Epithelial cell of esophagus (primary cell): Measurements from ENCODE around the gene FAAP24.
A peak's percentile ranks its signal among the peaks of the same experiment; 100 is the strongest.

Experiments
- DNase-seq: peaks from one replicate; pipeline ENCODE4 v3.0.0; 2010; ENCODE audit warnings: low read depth
- H3K4me3 ChIP-seq: 2 replicates; pipeline ENCODE4 v1.5.1; 2011; ENCODE audit warnings: mild to moderate bottlenecking, low read length, control low read depth
- TF ChIP-seq, protein P1 (sequence below): IDR thresholded peaks from 2 replicates; pipeline ENCODE4 v1.5.1; 2011; ENCODE audit warnings: low read depth, mild to moderate bottlenecking, low read length, control low read depth, inconsistent platforms; ENCODE audit not compliant: insufficient read depth; ENCODE audit errors: missing control alignments

Gene FAAP24, protein sequence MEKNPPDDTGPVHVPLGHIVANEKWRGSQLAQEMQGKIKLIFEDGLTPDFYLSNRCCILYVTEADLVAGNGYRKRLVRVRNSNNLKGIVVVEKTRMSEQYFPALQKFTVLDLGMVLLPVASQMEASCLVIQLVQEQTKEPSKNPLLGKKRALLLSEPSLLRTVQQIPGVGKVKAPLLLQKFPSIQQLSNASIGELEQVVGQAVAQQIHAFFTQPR

DNA sequence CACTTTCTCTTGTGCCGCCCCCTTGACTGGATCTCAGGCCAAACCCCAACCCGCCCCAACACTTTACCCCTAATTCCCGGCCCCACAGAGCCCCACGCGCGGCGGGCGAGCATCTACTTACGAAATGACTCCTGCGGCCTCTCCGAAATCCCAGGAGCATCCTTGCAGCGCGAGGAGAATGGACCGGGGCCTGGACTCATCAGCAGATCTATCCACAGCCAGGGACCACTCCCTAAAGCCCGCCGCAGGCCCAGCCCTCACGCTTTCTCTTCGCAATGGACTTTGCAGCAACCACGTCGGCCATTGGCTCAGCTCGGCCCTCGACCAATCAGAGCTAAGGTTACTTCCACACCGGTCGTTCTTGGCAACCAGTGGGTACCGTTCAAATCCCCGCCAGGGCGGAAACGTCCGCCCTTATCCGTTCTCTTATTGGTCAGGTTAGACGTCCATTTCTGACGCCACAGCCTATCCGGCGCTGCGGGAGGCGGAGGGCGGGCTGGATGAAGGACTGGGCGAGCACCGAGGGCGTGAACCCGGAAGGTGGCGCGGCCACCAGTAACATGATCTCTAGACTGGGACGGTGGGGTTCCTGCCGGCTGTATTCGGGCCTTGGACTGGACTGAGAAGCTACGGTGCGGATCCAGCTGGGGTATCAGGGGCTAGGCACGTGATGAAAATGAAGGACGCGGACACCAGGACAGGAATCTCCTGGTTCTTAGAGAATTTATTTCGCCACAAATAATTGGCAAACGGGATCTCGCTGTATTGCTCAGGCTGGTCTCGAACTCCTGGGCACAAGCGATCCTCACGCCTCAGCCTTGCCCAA lies at the start of gene FAAP24, which contains the start of gene CEP89:
Gene FAAP24 (plus strand): TSS at position 528 of the 826 bp plus-strand sequence. CDS start 955 bp downstream, outside the sequence.
Gene CEP89 (minus strand): TSS at position 244 of the 826 bp plus-strand sequence. CDS start 84 bp downstream, at position 160.
- H3K4me3 ChIP-seq: peak within 1 kb of the TSS; percentile 81
- TF ChIP-seq, protein P1, sequence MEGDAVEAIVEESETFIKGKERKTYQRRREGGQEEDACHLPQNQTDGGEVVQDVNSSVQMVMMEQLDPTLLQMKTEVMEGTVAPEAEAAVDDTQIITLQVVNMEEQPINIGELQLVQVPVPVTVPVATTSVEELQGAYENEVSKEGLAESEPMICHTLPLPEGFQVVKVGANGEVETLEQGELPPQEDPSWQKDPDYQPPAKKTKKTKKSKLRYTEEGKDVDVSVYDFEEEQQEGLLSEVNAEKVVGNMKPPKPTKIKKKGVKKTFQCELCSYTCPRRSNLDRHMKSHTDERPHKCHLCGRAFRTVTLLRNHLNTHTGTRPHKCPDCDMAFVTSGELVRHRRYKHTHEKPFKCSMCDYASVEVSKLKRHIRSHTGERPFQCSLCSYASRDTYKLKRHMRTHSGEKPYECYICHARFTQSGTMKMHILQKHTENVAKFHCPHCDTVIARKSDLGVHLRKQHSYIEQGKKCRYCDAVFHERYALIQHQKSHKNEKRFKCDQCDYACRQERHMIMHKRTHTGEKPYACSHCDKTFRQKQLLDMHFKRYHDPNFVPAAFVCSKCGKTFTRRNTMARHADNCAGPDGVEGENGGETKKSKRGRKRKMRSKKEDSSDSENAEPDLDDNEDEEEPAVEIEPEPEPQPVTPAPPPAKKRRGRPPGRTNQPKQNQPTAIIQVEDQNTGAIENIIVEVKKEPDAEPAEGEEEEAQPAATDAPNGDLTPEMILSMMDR: no peak
- DNase-seq: peak; percentile 99

DNA sequence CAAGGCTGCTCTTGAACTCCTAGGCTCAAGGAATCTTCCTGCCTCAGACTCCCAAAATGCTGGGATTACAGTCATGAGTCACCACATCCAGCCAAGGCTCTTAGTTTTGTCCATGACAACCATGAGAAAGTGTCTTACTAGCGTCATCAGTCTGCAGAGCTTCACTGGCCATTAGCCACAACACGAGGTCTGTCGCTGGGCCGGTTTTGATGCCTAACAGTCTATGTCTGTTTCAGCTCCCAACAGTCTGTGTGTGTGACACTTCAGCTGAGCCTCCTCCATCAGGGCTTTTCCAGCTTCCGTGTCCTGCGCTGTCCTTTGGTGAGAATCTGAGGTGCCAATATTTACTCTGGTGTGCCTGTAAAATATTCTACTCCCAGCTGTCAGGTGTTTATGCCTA lies 47.8 kb upstream of the FAAP24 start:
- no peak overlapping the region for H3K4me3 ChIP-seq
- DNase-seq: peak; percentile 21
- TF ChIP-seq, protein P1: no peak

DNA sequence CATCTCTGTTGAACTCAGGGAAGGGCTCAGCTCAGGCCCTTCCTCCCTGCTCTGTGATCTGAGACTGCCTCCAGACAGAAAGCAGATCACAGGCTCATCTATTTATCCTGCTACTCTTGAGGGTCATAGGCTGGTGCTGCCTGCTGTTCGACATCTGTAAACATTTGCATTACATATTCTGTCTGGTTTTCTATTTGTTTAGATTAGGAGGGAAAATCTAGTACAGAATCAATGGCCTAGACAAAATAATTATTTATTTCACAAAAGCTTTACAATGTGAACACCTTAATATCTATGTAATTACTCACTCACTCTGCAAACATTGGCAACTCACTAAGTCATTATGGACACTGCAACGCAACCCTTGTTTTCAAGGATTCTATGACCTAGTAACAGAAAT lies 43.2 kb upstream of the FAAP24 start:
- TF ChIP-seq, protein P1: no peak
- DNase-seq: peak; percentile 75
- H3K4me3 ChIP-seq: no peak overlapping the region

DNA sequence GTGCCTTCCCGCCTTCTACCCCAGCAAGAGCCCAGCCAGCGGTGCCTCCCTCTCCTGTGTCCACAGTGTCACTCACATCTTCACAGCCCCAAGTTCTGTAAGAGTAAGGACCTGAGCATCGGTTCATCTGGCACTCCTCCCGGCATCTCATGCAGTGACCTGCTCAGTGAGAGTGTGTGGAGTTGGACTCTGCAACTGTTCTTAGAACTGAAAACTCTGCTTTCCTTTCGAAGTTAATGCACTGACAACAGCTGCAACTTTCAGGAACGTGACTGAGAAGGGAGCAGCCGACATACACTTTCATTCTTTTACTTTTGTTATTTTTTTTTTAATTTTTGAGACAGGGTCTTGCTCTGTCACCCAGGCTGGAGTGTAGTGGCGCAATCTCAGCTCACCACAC lies 41.5 kb upstream of the FAAP24 start:
- H3K4me3 ChIP-seq: no peak overlapping the region
- no peak for DNase-seq
- TF ChIP-seq, protein P1: no peak

DNA sequence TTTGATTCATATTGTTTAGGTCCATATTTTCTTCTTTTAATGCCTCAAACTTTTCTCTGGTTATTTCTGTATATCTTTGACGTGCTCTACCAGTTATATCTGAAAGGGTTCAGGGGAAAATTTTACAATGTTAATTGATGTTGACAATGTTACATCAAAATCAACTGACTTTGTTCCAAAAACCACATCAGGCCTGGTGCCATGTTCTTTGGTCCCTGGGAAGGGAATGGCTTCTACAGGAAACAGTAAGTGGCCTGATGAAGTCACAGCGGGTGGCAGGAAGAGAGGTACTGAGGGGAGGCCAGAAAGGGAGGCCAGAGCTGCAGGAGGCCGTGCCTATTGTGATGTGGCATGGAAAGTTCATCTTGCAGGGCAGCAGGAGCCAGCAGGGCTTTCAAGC lies 38.5 kb upstream of the FAAP24 start:
- DNase-seq: no peak

DNA sequence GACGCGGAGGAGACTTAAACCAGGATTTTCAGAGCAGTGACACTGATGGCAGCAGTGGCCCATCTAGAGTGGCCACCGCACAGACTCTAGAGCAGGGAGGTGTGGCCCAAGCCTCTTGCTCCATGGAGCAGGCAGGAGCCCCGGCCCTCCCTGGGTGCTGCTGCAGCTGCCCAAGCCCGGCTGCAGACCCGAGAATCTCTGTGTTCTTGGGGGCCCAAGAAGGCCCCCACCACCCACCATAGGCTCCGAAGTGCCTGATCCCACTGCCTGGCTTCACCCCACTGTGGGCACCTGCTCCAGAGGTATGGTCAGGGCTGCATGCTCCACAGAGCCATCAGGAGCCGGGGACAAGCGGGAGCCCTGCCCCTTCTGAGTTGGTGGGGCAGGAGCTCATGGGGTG lies 36.4 kb upstream of the FAAP24 start:
- TF ChIP-seq, protein P1: no peak
- no peak for DNase-seq
- H3K4me3 ChIP-seq: no peak overlapping the region

More for the DNA sequence above, 38.5 kb upstream of the FAAP24 start:
- no peak overlapping the region for H3K4me3 ChIP-seq
- TF ChIP-seq, protein P1: no peak
